GM12872 (cell line): Measurements from ENCODE around the gene OR2B6.

Experiments
- TF ChIP-seq, protein P1 (sequence below): IDR thresholded peaks from 3 replicates; pipeline ENCODE4 v1.5.1; 2011; ENCODE audit warnings: low read depth, mild to moderate bottlenecking, low read length, moderate library complexity; ENCODE audit not compliant: insufficient read depth

Gene OR2B6

DNA sequence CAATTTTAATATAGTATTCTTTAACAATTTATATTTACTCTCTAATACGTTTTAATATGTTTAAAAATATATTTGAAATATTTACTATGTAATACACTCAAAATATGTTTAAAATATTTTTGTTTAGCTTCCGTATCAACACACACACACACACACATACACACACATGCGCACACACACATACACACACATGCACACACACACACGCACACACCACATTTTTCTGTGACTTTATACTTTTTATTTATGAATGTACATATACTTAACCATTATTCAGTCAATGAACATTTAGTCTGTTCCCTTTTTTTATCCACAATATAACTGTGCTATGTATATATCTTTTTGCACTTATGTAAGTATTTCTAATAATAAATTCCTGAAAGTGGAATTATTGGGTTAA, 15.7 kb downstream of the OR2B6 start:
- TF ChIP-seq, protein P1, sequence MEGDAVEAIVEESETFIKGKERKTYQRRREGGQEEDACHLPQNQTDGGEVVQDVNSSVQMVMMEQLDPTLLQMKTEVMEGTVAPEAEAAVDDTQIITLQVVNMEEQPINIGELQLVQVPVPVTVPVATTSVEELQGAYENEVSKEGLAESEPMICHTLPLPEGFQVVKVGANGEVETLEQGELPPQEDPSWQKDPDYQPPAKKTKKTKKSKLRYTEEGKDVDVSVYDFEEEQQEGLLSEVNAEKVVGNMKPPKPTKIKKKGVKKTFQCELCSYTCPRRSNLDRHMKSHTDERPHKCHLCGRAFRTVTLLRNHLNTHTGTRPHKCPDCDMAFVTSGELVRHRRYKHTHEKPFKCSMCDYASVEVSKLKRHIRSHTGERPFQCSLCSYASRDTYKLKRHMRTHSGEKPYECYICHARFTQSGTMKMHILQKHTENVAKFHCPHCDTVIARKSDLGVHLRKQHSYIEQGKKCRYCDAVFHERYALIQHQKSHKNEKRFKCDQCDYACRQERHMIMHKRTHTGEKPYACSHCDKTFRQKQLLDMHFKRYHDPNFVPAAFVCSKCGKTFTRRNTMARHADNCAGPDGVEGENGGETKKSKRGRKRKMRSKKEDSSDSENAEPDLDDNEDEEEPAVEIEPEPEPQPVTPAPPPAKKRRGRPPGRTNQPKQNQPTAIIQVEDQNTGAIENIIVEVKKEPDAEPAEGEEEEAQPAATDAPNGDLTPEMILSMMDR = no peak

DNA sequence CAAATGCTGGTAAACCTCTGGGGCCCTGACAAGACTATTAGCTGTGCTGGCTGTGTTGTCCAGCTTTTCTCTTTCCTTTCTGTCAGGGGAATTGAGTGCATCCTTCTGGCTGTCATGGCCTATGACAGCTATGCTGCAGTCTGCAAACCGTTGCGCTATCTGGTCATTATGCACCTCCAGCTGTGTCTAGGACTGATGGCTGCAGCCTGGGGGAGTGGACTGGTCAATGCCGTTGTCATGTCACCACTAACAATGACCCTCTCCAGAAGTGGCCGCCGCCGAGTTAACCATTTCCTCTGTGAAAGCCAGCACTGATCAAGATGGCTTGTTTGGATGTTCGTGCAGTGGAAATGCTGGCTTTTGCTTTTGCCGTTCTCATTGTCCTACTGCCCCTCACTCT, 20.3 kb downstream of the OR2B6 start:
- TF ChIP-seq, protein P1 = no peak

DNA sequence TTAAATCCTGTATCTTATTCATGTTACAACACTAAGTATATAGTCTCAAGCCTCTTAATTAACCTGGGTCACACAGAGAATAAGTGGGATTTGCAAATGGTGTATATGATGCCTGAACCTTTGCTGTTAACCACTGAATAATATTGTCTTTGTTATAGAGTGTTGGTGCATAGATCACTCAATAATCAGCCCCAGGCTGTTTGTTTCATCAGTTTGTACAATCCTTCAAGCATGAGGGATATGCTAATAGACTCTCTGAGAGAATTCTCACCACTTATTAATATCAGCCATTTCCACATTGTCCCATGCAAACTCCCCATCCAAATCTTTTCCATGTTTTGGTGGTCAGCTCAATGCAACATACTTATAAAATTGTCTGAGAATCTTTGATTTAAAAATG, 21.7 kb downstream of the OR2B6 start:
- TF ChIP-seq, protein P1 = no peak

DNA sequence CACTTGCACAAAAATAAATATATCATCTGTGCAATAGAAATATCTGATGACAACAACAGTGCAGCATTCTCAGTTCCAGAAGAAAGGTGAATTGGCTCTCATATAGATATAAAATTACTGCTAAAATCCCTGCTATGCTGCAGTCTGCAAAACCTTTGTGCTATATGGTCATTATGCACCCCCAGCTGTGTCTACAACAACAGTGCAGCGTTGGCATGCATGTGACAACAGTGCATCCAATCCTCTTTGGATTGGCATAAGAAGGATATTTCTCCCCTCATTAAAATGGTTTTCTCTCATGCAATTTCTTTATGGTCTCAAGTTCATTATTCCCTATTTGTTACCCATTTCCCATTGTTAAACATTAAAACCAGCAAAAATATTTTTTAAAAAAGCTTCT, 23.1 kb downstream of the OR2B6 start:
- TF ChIP-seq, protein P1 = no peak

DNA sequence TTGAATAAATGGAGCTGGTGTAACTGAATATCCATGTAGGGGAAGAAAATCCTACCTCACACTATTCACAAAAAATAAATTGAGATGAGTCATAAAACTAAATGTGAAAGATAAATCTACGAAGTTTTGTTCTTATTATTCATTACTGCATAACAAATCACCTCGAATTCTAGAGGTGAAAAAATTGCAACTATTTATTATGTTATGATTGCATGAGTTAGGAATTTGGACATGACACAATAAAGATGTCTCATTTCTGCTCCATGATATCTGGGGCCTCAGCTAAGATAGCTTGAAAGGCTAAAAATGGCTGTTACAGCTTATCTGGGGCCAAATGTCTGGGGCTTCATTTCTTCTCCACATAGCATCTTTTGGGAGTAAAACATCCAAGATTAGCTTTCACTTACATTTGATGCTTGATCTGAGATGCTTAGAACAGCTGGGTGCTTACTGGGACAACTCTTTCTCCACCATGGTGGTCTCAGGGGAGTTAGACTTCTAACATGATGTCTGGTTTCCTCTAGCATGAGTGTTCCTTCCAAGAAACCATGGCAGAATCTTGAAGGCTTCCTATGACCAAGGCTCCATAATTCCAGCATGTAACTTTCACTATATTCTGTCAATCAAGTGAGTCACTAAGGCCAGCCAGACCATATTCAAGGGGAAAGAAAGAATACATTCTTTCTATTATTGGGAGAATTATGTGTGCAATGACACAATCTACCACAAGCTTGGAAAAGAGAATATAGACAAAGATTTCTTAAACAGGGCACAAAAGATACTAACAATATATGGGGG, 30.1 kb downstream of the OR2B6 start:
- TF ChIP-seq, protein P1 = no peak

DNA sequence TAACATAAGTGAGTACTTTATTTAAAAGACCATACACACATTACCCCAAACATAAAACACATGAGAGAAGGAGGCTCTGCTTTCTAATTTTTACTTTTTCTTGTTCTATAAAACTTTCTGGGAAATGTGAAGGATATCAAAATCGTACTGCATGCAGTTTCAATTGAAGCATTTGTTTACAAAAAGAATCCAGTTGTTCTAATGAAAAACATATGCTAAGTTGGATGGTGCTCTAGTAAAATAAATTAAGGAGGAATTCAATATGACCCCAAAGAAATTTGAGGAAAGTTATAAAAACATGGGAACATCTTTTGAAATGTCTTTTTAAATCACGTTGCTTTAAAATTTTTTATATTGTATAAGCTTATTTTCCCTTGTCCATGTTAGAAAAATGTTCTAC, 37.6 kb downstream of the OR2B6 start:
- TF ChIP-seq, protein P1 = no peak

DNA sequence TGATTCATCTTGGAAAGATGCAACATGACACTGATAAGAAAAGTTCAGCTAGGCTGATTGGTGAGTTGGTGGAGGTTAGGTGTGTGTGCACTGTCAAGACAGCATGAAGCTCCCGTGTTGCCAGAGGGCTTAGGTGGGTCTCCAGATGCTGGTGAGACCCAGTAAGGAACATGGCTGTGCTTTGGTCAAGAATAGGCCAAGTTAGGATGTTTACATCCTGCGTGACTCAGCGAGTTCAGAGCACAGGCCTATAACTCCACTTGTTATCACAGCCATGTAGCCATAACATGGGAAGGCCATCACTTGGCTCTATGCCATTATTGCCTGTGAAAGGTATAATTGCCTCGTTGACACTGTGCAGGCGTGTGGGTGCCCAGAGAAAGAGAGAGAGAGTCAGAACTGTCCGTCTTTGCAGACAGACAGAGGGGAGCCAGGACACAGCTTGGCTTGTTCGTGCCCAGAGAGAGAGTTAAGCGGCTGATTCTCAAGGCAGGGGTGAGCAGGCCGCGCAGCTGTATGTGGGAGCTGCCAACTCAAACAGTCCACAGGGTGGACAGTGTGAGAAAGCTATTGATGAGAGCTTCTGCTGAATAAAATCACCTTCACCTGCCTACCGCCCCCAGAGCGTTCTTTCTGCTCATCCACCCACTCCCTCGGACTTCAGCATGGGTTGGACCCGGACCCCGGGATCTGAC, 43.5 kb downstream of the OR2B6 start:
- TF ChIP-seq, protein P1 = no peak
